Colonic mucosa (tissue), 4 donors: ENCODE data around the gene CFAP100. TPM values are rescaled to one million over a fixed set of nuclear protein-coding genes. Genes with fewer than 3 reads are reported as not detected.

Source experiments
- DNase-seq: peaks from one replicate; pipeline ENCODE4 v3.0.0-alpha.2; 2020
- H3K27ac ChIP-seq: fragments of 200-600 bp; one replicate; pipeline ENCODE4 v1.8.0; 2021
- H3K27me3 ChIP-seq: fragments of 200-600 bp; one replicate; pipeline ENCODE4 v1.8.0; 2021
- H3K36me3 ChIP-seq: fragments of 200-600 bp; one replicate; pipeline ENCODE4 v1.8.0; 2021
- H3K4me1 ChIP-seq: fragments of 200-600 bp; one replicate; pipeline ENCODE4 v1.8.0; 2021; ENCODE audit warnings: mild to moderate bottlenecking
- H3K4me3 ChIP-seq: fragments of 200-600 bp; one replicate; pipeline ENCODE4 v1.8.0; 2021
- H3K9ac ChIP-seq, 2 donors: one replicate each; pipeline ENCODE4 v1.7.0; 2013; ENCODE audit warnings: control low read depth in 2 of 2, low read depth in 2 of 2, low read length in 2 of 2
- H3K9me3 ChIP-seq: fragments of 200-600 bp; one replicate; pipeline ENCODE4 v1.8.0; 2021
- CTCF ChIP-seq: fragments of 200-600 bp; IDR thresholded peaks from one replicate; pipeline ENCODE4 v1.8.0; 2022; ENCODE audit warnings: antibody characterized with exemption, mild to moderate bottlenecking
- intact Hi-C: fragments of 100-400 bp; cut with DNase I; formaldehyde crosslinking; loops from one replicate; pipeline ENCODE4 v1.14.1; 2022
- total RNA-seq, 2 donors: library from RNA; stranded (reverse); fragmentation: NEBNext Ultra II Directional in 1 of 2; extraction: Animal tissue kit (Norgen Biotek cat#: 25700) in 1 of 2; gene quantifications; one replicate each; pipeline ENCODE4 v1.2.1, GENCODE V29; 2021
- donor health status: healthy.
- donor health status: DM: no; HTN: no; CAD: no.
- donor health status: DM: no; HTN: no; CAD: no.

The CFAP100 gene
- total RNA-seq, 2 donors from 2014 or later, result not detected

- intact Hi-C loops, result no loop called here
- no peak overlapping the region for H3K27ac ChIP-seq
- no peaks in the 10 kb centered on the region for H3K27me3 ChIP-seq
- no peak overlapping the region for H3K9ac ChIP-seq
- no peaks in the 10 kb centered on the region for H3K9me3 ChIP-seq
- no peak for TF ChIP-seq CTCF
- no peaks in the 10 kb centered on the region for H3K4me1 ChIP-seq
- DNase-seq, result peak; percentile 6
- no peak overlapping the region for H3K4me3 ChIP-seq
- no peaks in the 10 kb centered on the region for H3K36me3 ChIP-seq
Measured at GRCh38 chr3:126438186-126438585, 43.5 kb downstream of the CFAP100 start.

DNA sequence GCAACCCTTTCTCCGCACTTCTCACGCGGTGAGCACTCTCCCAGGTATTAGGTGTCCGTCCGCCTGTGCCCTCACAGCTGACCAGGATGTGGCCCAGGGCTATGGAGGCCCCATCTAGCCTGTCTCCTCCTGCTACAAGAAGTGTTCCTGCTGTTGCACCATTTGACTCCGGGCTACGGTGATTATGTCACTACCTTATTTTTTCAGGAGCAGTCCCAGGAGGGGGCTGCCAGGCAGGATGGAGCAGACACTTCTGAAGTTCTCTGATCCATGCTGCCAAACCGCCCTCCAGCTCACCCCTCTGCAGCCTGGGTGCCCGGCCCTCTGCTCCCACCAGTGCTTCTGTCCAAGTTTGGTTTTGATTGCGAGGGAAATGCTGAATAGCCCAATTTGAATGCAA is 44.0 kb downstream of the CFAP100 start:
- Histone ChIP-seq H3K4me3 (no peak overlapping the region), H3K9ac (no peak overlapping the region), H3K9me3 (no peaks in the 10 kb centered on the region), H3K27ac (no peak overlapping the region), H3K4me1 (no peaks in the 10 kb centered on the region), H3K36me3 (no peaks in the 10 kb centered on the region), H3K27me3 (no peaks in the 10 kb centered on the region)
- peak; percentile 4 for DNase-seq
- TF ChIP-seq CTCF, result no peak
- intact Hi-C loops, result no loop called here

DNA sequence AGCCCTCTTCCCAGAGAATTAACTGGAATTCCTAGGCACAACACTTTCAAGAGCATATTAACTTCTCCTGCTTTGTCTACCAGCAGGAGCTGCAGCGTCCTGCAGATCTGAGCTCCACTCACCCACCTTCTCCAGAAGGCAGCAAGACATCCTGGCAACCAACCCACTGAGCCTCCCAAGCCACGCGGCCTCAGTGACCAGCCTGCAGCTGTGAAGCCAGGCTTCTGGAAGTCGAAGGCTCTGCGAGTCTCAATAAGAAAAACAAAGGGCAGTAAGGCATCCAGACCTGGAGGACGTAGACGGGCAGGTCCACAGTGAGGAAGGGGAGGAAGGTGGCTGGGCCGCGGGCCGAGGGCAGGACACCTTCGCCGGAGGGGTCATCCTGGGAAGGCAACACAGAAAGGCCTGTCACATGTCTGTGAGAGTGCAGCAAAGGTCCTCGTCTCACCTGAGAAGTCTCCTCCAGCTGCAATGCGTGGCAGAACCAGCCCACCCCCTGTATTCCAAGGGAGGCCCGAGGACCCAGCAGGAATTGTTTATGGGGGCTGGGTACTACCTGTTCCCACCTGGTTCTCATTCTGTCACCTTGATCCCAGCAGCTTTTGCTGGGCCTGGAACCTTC is 44.7 kb downstream of the CFAP100 start:
- Histone ChIP-seq H3K4me3 (no peak overlapping the region), H3K9ac (no peak overlapping the region), H3K9me3 (no peaks in the 10 kb centered on the region), H3K27ac (no peak overlapping the region), H3K36me3 (no peaks in the 10 kb centered on the region), H3K4me1 (no peaks in the 10 kb centered on the region), H3K27me3 (no peaks in the 10 kb centered on the region)
- DNase-seq, result peak; percentile 7
- intact Hi-C loops, result no loop called here
- TF ChIP-seq CTCF, result no peak

GRCh38 chr3:126439968-126440708 is 45.4 kb downstream of the CFAP100 start:
- DNase-seq, result peak; percentile 7
- no peaks in the 10 kb centered on the region for H3K4me1 ChIP-seq
- no peak overlapping the region for H3K27ac ChIP-seq
- no peak for TF ChIP-seq CTCF
- H3K36me3 ChIP-seq, result no peaks in the 10 kb centered on the region
- H3K4me3 ChIP-seq, result no peak overlapping the region
- H3K9me3 ChIP-seq, result no peaks in the 10 kb centered on the region
- intact Hi-C loops, result no loop called here
- H3K9ac ChIP-seq, result no peak overlapping the region
- no peaks in the 10 kb centered on the region for H3K27me3 ChIP-seq

DNA sequence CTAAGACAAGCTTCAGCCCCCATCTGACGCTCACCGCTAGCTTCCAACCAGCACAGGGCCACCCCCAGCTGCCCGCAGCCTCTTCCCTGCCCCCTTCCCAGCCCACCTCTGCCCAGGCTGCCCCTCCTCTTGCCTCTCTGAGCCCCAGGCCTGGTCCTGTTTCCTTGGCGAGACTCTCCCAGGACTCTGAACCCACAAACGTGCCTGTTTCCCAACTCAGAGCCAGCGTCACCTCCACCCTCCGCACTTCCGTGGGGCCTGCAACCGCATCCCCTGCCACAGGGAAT is 45.9 kb downstream of the CFAP100 start:
- no peak for TF ChIP-seq CTCF
- Histone ChIP-seq H3K4me3 (no peak overlapping the region), H3K27ac (no peak overlapping the region), H3K4me1 (no peaks in the 10 kb centered on the region), H3K9me3 (no peaks in the 10 kb centered on the region), H3K27me3 (no peaks in the 10 kb centered on the region), H3K36me3 (no peaks in the 10 kb centered on the region), H3K9ac (no peak overlapping the region)
- peak; percentile 13 for DNase-seq
- intact Hi-C loops, result no loop called here
